Fibroblast of gingiva (primary cell): Measurements from ENCODE around the gene ACOD1.
"Not testable (repeated sequence)": the region's sequence is repeated elsewhere in the genome, so short reads cannot be mapped to it uniquely, and the experiment has no call there.

ENCODE experiments used
- DNase-seq: peaks from one replicate; pipeline ENCODE4 v3.0.0-alpha.2; 2011; ENCODE audit warnings: low read depth

Gene ACOD1

GRCh38 chr13:76953968-76954367 is 5.7 kb downstream of the ACOD1 start:
- no peak for DNase-seq

- no peak for DNase-seq
Measured at GRCh38 chr13:76954538-76954937, 6.2 kb downstream of the ACOD1 start.

- DNase-seq = no peak
Measured at GRCh38 chr13:76955193-76955592, 6.9 kb downstream of the ACOD1 start.

- no peak for DNase-seq
Measured at GRCh38 chr13:76955661-76956060, 7.3 kb downstream of the ACOD1 start.

GRCh38 chr13:76958841-76959432 is 10.6 kb downstream of the ACOD1 start:
- no peak for DNase-seq

GRCh38 chr13:76959734-76960133 is 11.4 kb downstream of the ACOD1 start:
- not testable (repeated sequence) for DNase-seq

GRCh38 chr13:76965759-76966421 is 17.6 kb downstream of the ACOD1 start:
- peak; percentile 90 for DNase-seq

GRCh38 chr13:76967031-76967430 is 18.7 kb downstream of the ACOD1 start:
- no peak for DNase-seq

GRCh38 chr13:76968041-76968440 is 19.7 kb downstream of the ACOD1 start:
- DNase-seq = no peak

GRCh38 chr13:76969488-76970365 is 21.4 kb downstream of the ACOD1 start:
- DNase-seq = no peak

GRCh38 chr13:76971215-76971614 is 22.9 kb downstream of the ACOD1 start:
- DNase-seq = no peak

GRCh38 chr13:76971851-76972829 is 23.8 kb downstream of the ACOD1 start:
- no peak for DNase-seq

- DNase-seq = no peak
Measured at GRCh38 chr13:76973920-76974617, 25.8 kb downstream of the ACOD1 start.

GRCh38 chr13:76974618-76974975 is 26.3 kb downstream of the ACOD1 start:
- DNase-seq = no peak

GRCh38 chr13:76975863-76976262 is 27.6 kb downstream of the ACOD1 start:
- DNase-seq = no peak

GRCh38 chr13:76976490-76976889 is 28.2 kb downstream of the ACOD1 start:
- DNase-seq = no peak

GRCh38 chr13:76976929-76977328 is 28.6 kb downstream of the ACOD1 start:
- DNase-seq = no peak

- DNase-seq = peak; percentile 29
Measured at GRCh38 chr13:76980075-76980718, 31.9 kb downstream of the ACOD1 start.

GRCh38 chr13:76982061-76982460 is 33.8 kb downstream of the ACOD1 start:
- no peak for DNase-seq

- no peak for DNase-seq
Measured at GRCh38 chr13:76983676-76984075, 35.4 kb downstream of the ACOD1 start.

GRCh38 chr13:76991432-76991795 is 43.1 kb downstream of the ACOD1 start:
- DNase-seq = no peak
